HG02571 (cell line): Measurements from ENCODE around the gene ULBP1.
"Not testable (repeated sequence)": the region's sequence is repeated elsewhere in the genome, so short reads cannot be mapped to it uniquely, and the experiment has no call there.

ENCODE experiments used
- ATAC-seq: cut with Tn5 transposase; IDR thresholded peaks from one replicate; pipeline ENCODE4 v1.9.1; 2021; ENCODE audit warnings: mild to moderate bottlenecking, moderate library complexity; ENCODE audit not compliant: unreplicated experiment

Gene ULBP1

GRCh38 chr6:149933036-149933435, 30.7 kb upstream of the ULBP1 start:
- no peak for ATAC-seq

- ATAC-seq: no peak
Observed at GRCh38 chr6:149933461-149933860, 30.3 kb upstream of the ULBP1 start.

- no peak for ATAC-seq
Observed at GRCh38 chr6:149934249-149935156, 29.2 kb upstream of the ULBP1 start.

- no peak for ATAC-seq
Observed at GRCh38 chr6:149935246-149935645, 28.5 kb upstream of the ULBP1 start.

GRCh38 chr6:149935668-149936067, 28.1 kb upstream of the ULBP1 start:
- no peak for ATAC-seq

- ATAC-seq: no peak
Observed at GRCh38 chr6:149936743-149937142, 27.0 kb upstream of the ULBP1 start.

- ATAC-seq: not testable (repeated sequence)
Observed at GRCh38 chr6:149938013-149938570, 25.7 kb upstream of the ULBP1 start.

GRCh38 chr6:149938571-149939355, 25.0 kb upstream of the ULBP1 start:
- ATAC-seq: peak; percentile 71

GRCh38 chr6:149939356-149939648, 24.4 kb upstream of the ULBP1 start:
- no peak for ATAC-seq

GRCh38 chr6:149939909-149940671, 23.7 kb upstream of the ULBP1 start:
- no peak for ATAC-seq

- ATAC-seq: no peak
Observed at GRCh38 chr6:149940672-149940982, 23.1 kb upstream of the ULBP1 start.

GRCh38 chr6:149941583-149942460, 21.9 kb upstream of the ULBP1 start, which contains the start of gene ULBP2:
TSS of gene ULBP2 (plus strand) at chr6:149942014. CDS start at chr6:149942073, 59 bp downstream.
- ATAC-seq: no peak

- ATAC-seq: no peak
Observed at GRCh38 chr6:149942461-149942829, 21.3 kb upstream of the ULBP1 start.

GRCh38 chr6:149943321-149943720, 20.4 kb upstream of the ULBP1 start:
- not testable (repeated sequence) for ATAC-seq

- not testable (repeated sequence) for ATAC-seq
Observed at GRCh38 chr6:149945276-149945675, 18.5 kb upstream of the ULBP1 start.

GRCh38 chr6:149946631-149947030, 17.1 kb upstream of the ULBP1 start:
- not testable (repeated sequence) for ATAC-seq

GRCh38 chr6:149947533-149947932, 16.2 kb upstream of the ULBP1 start:
- ATAC-seq: not testable (repeated sequence)

GRCh38 chr6:149948011-149948410, 15.7 kb upstream of the ULBP1 start:
- ATAC-seq: no peak

- no peak for ATAC-seq
Observed at GRCh38 chr6:149948616-149949015, 15.1 kb upstream of the ULBP1 start.

GRCh38 chr6:149950423-149950822, 13.3 kb upstream of the ULBP1 start:
- ATAC-seq: no peak
